ACC112 (cell line): ENCODE data around the gene SMAD3.
"Not testable (repeated sequence)": the region's sequence is repeated elsewhere in the genome, so short reads cannot be mapped to it uniquely, and the experiment has no call there.

Experiments used
- H2AFZ ChIP-seq: fragments of 200-600 bp; sonication (generic); one replicate; pipeline ENCODE4 v1.6.0; 2017; ENCODE audit warnings: antibody characterized with exemption, low read length; ENCODE audit not compliant: unreplicated experiment
- H3K27ac ChIP-seq: fragments of 200-600 bp; sonication (generic); 2 replicates; pipeline ENCODE4 v1.5.1; 2014; ENCODE audit warnings: low read depth, mild to moderate bottlenecking, antibody characterized with exemption, low read length, moderate library complexity
- H3K27me3 ChIP-seq: fragments of 200-600 bp; sonication (generic); 2 replicates; pipeline ENCODE4 v1.6.1; 2014; ENCODE audit warnings: mild to moderate bottlenecking, antibody characterized with exemption, low read length, moderate library complexity, mixed read lengths; ENCODE audit not compliant: insufficient read depth
- H3K36me3 ChIP-seq: fragments of 200-600 bp; sonication (generic); 2 replicates; pipeline ENCODE4 v1.6.1; 2016; ENCODE audit warnings: mild to moderate bottlenecking, antibody characterized with exemption, low read length, moderate library complexity, mixed read lengths; ENCODE audit not compliant: insufficient read depth
- H3K4me1 ChIP-seq: fragments of 200-600 bp; sonication (generic); one replicate; pipeline ENCODE4 v1.6.1; 2016; ENCODE audit warnings: low read length, mixed read lengths; ENCODE audit not compliant: insufficient read depth, unreplicated experiment, control insufficient read depth
- H3K4me3 ChIP-seq: fragments of 200-600 bp; sonication (generic); 2 replicates; pipeline ENCODE4 v1.5.1; 2014; ENCODE audit warnings: mild to moderate bottlenecking, low read depth, low read length
- H3K79me2 ChIP-seq: fragments of 200-600 bp; sonication (generic); one replicate; pipeline ENCODE4 v1.6.0; 2016; ENCODE audit warnings: low read length; ENCODE audit not compliant: control insufficient read depth, unreplicated experiment, insufficient read depth

SMAD3 gene

DNA sequence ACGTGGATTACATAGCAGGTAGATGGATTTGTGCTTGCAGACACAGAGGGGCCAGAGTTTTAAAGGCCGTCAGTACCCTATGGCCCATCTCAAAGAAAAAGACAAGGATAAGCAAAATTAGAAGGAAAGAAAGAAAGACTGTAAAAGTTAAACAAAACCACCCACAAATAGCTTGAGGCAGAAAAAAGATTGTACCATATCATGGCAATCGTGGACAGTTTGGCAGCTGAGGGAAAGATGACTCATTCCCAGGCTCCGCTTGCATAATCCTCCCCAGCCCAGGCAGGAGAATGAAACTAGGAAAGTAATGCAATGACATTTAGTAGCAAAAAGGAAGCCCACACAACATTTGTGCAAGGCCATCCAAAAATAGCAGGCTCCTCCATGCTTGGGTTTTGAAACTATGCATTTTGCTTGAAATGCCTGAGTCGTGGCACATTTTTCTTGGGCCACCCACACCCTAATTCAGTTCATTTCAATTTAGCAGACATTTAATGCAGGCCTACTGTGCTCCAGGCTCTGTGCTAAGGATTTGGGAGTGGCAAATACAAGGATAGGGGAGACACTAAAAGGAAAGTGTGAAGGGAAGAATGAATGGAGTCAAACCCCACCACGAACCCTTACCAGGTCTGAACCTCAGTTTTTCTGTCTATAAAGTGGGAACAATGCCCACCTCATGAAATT, 40.9 kb upstream of the SMAD3 start:
- Histone ChIP-seq H2AFZ (peak overlapping the region; percentile 35), H3K36me3 (no peaks in the 10 kb centered on the region), H3K79me2 (no peaks in the 10 kb centered on the region), H3K27ac (peak overlapping the region; percentile 86), H3K27me3 (no peaks in the 10 kb centered on the region), H3K4me1 (peaks cover 44% of the 10 kb centered on the region), H3K4me3 (peak overlapping the region; percentile 49)

DNA sequence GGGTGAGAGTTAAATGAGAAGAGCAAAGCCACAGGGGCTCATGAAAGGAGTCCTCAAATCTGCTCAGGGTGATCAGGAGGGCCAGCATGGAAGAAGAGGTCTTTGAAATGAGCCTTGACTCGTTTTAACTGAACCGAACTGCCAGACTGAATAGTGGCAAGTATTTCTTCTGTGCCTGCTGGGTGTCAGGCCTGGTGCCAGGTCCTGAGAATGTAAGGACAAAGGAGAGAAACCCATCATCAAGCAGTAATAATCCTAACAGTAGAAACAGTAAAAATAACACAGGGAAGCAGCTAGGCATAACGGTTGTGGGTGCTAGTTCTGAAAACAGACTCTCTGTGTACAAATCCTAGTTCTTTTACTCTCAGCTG, 40.4 kb upstream of the SMAD3 start:
- H3K27ac ChIP-seq = peak overlapping the region; percentile 86

DNA sequence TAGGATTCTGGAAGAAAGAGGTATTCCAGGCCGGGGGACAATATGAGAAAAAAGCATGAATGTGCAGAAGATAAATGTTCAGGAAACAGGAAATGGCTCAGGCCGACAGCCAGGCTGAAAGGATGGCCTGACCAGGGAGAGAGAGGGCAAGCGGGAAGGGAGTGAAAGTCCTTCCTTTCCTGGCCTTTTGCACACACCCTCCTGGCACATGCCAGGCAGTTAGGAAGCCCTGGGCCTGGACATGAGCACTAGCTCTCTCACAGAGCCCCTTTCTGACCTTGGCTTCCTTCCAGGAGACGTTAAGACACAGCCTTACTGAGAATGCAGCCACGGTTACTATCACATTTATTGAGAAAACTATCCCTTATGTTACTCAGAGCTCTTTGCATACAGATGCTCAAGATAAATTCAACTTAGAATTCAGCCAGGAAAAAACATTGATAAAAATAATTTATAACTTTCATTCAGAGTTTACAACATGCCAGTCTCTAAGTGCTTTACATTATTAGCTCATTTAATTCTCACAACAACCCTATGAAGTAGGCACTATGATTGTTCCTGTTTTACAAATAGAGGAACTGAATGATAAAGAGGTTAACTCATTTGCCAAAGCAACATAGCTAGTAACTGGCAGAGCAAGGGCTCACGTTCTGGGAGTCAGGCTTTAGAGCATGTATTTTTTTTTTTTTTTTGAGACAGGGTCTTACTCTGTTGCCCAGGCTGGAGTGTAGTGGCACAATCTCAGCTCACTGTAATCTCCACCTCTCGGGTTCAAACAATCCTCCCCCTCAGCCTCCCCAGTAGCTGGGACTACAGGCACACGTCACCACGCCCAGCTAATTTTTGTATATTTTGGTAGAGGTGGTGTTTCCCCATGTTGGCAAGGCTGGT, 39.4 kb upstream of the SMAD3 start:
- Histone ChIP-seq H3K4me3 (no peak overlapping the region), H3K4me1 (peaks cover 44% of the 10 kb centered on the region), H3K79me2 (no peaks in the 10 kb centered on the region), H3K36me3 (no peaks in the 10 kb centered on the region), H3K27ac (peak overlapping the region; percentile 86), H2AFZ (no peak overlapping the region), H3K27me3 (no peaks in the 10 kb centered on the region)

More for the DNA sequence above, 40.4 kb upstream of the SMAD3 start:
- H3K27me3 ChIP-seq = no peaks in the 10 kb centered on the region
- H3K4me3 ChIP-seq = no peak overlapping the region
- no peaks in the 10 kb centered on the region for H3K36me3 ChIP-seq
- no peak overlapping the region for H2AFZ ChIP-seq
- H3K79me2 ChIP-seq = no peaks in the 10 kb centered on the region
- peaks cover 44% of the 10 kb centered on the region for H3K4me1 ChIP-seq

DNA sequence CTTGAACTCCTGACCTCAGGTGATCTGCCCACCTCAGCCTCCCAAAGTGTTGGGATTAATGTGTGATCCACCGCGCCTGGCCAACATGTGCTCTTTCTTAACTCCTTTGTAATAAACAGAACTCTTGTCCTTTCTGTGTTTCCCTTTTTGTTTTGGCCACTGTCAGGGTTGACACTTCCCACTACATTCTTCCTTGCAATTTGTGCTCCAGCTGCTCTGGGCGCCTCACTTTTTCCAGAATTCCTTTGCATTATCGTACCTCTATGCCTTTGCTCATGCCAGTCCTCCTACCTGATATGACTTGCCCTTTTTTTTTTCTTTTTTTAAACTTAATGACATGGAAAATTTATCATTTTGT, 38.8 kb upstream of the SMAD3 start:
- Histone ChIP-seq H3K4me3 (no peak overlapping the region), H3K36me3 (no peaks in the 10 kb centered on the region), H3K27ac (peak overlapping the region; percentile 86), H3K27me3 (no peaks in the 10 kb centered on the region), H3K79me2 (no peaks in the 10 kb centered on the region), H2AFZ (no peak overlapping the region), H3K4me1 (peaks cover 44% of the 10 kb centered on the region)

DNA sequence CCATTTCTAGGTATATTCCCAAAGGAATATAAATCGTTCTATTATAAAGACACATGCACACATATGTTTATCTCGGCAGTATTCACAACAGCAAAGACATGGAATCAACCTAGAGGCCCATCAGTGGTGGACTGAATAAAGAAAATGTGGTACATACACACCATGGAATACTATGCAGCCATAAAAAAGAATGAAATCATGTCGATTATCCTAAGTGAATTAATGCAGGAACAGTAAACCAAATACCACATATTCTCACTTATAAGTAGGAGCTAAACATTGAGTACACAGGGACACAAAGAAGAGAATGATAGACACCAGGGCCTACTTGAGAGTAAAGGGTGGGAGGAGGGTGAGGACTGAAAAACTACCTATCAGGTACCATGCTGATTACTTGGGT, 37.0 kb upstream of the SMAD3 start:
- H3K4me3 ChIP-seq = not testable (repeated sequence)

DNA sequence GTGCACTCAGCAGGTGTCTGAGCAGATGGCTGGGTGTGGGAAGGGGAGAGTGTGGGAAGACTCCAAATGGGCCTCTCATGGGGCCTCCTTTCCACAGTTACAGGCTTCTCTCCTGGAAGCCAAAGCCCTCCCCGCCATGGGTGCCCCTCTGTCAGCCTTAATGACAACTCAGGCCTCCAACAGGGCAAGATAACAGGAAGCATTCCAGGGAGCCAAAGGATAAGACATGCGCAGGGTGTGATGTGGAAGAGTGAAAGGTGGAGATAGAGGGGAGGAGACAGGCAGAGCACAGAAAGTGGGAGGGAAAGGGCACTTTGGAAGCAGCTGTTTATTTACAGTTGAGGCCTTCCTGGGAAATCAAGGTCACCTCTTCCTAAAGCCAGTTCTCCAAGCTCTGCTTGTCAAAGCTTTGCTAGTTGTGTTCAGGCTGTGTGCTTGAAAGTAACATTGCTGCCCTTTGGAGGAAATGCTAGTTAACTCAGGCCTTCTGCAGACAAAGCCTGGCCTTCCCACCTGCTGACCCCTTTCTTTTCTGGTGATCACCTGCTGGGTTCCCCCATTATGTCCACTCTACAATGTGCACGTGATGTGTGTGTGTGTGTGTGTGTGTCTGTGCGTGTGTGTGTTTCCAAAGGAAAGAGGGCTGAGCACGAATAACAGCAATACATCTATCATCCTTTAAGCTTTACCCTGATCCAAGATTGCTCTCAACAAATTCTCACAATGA, 35.2 kb upstream of the SMAD3 start:
- H3K4me3 ChIP-seq = no peak overlapping the region
- no peak overlapping the region for H2AFZ ChIP-seq
- 0 out of 2 replicates have a peak, but pooled peaks cover 9% of the 10 kb centered on the region for H3K27me3 ChIP-seq
- no peaks in the 10 kb centered on the region for H3K36me3 ChIP-seq
- H3K79me2 ChIP-seq = no peaks in the 10 kb centered on the region
- H3K27ac ChIP-seq = no peak overlapping the region
- H3K4me1 ChIP-seq = peaks cover 26% of the 10 kb centered on the region

More for the DNA sequence above, 37.0 kb upstream of the SMAD3 start:
- not testable (repeated sequence) for H3K79me2 ChIP-seq, H2AFZ ChIP-seq, H3K36me3 ChIP-seq, H3K27me3 ChIP-seq
- Histone ChIP-seq H3K27ac (peak overlapping the region; percentile 56), H3K4me1 (peaks cover 42% of the 10 kb centered on the region)

DNA sequence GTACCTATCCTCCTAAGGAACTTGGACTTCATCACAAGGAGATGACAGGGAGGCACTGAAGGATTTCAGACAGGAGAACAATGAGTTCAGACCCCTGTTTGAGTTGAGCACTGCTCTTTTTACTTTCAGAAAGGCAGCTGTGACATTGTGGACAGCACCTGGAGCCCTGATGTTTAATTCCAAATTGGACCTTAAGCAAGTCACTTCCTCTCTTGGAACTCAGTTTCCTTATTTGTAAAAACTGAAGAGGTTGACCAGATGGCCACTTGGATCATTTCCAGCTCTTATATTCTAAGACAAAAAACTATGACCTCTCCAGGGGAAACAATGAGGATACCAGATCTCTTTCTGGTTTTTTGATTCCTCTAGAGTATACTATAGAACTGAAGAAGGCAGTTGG, 34.1 kb upstream of the SMAD3 start:
- H3K4me1 ChIP-seq = peaks cover 15% of the 10 kb centered on the region
- 0 out of 2 replicates have a peak, but pooled peaks cover 9% of the 10 kb centered on the region for H3K27me3 ChIP-seq
- H2AFZ ChIP-seq = no peak overlapping the region
- no peak overlapping the region for H3K4me3 ChIP-seq
- no peaks in the 10 kb centered on the region for H3K79me2 ChIP-seq
- H3K27ac ChIP-seq = no peak overlapping the region
- no peaks in the 10 kb centered on the region for H3K36me3 ChIP-seq

DNA sequence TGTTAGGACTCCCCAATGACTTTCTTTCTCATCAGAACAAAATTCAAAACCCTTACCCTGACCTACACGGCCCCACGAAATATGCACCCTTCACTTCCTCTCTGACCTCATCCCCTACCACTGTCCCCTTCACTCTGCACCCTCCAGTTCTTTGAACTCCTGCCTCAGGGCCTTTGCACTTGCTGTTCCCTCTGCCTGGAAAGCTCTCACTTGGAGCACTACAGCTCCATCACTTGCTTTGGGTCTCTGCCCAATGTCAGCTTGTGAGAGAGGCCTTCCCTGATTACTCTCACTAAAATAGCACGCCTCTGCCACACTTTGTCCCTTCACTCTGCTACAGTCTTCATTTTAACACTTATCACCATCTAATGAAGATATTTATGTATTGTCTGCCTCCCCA, 32.8 kb upstream of the SMAD3 start:
- H3K79me2 ChIP-seq = no peaks in the 10 kb centered on the region
- H3K27me3 ChIP-seq = 0 out of 2 replicates have a peak, but pooled peaks cover 9% of the 10 kb centered on the region
- H3K36me3 ChIP-seq = no peaks in the 10 kb centered on the region
- no peak overlapping the region for H2AFZ ChIP-seq
- peaks cover 10% of the 10 kb centered on the region for H3K4me1 ChIP-seq
- no peak overlapping the region for H3K27ac ChIP-seq
- no peak overlapping the region for H3K4me3 ChIP-seq

DNA sequence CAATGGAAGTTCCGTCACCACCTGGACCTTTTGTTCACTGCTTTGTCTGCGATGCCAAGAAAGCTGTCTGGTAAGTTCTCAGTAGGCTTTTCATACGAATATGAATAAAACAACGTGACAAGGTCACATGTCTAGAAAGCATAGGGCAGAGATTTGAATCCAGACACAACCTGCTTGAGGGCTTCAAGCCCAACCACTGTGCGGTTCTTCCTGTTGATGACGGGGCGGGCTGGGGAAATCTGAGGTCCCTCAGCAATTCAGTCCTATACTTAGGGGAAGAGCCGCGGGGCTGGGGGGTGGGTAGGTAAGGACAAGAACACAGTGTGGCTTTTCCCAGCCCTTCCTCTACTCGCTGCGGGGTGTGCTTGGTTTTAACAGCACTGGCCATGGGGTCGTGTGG, 32.4 kb upstream of the SMAD3 start:
- Histone ChIP-seq H3K4me3 (peak overlapping the region; percentile 69; the same call in 1 of the 2 replicates), H2AFZ (no peak overlapping the region)

DNA sequence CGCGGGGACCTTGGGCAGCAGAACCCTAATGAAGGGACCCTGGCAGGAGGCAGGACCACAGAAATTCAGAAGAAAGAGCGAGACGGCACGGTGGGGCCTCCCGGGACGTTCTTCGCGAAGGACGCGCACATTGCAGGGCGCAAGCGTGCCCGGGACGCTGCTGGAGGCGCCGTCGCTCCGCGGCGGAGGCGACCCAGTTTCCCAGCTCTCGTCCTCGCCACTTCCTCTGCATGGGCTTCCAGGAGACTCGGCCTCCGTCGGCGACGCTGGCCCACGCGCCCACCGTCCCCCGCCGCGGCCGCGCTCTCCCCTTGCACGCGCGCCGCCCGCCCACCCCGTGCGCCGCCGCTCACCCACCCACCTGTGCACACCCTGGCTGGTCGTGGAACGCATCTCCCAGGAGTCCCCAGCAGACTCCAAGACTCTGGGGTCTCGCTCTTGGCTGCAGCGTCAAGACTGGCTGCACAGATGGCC, 31.8 kb upstream of the SMAD3 start:
- no peaks in the 10 kb centered on the region for H3K79me2 ChIP-seq
- peak overlapping the region; percentile 80 for H2AFZ ChIP-seq
- peak overlapping the region; percentile 69; the same call in 1 of the 2 replicates for H3K4me3 ChIP-seq
- H3K27ac ChIP-seq = no peak overlapping the region
- H3K36me3 ChIP-seq = no peaks in the 10 kb centered on the region
- H3K27me3 ChIP-seq = 0 out of 2 replicates have a peak, but pooled peaks cover 9% of the 10 kb centered on the region
- peaks cover 3% of the 10 kb centered on the region for H3K4me1 ChIP-seq

More for the DNA sequence above, 32.4 kb upstream of the SMAD3 start:
- Histone ChIP-seq H3K36me3 (no peaks in the 10 kb centered on the region), H3K27ac (no peak overlapping the region), H3K27me3 (0 out of 2 replicates have a peak, but pooled peaks cover 9% of the 10 kb centered on the region), H3K79me2 (no peaks in the 10 kb centered on the region), H3K4me1 (peaks cover 6% of the 10 kb centered on the region)
